NCI-H1105 treated with DMSO at 0.1 percent for 48 hours (cell line): Measurements from ENCODE around the gene PLEKHD1.

Experiments
- DNase-seq: peaks from one replicate; lab custom pipeline; 2025; lab: John Stamatoyannopoulos, UW

The PLEKHD1 gene

DNA sequence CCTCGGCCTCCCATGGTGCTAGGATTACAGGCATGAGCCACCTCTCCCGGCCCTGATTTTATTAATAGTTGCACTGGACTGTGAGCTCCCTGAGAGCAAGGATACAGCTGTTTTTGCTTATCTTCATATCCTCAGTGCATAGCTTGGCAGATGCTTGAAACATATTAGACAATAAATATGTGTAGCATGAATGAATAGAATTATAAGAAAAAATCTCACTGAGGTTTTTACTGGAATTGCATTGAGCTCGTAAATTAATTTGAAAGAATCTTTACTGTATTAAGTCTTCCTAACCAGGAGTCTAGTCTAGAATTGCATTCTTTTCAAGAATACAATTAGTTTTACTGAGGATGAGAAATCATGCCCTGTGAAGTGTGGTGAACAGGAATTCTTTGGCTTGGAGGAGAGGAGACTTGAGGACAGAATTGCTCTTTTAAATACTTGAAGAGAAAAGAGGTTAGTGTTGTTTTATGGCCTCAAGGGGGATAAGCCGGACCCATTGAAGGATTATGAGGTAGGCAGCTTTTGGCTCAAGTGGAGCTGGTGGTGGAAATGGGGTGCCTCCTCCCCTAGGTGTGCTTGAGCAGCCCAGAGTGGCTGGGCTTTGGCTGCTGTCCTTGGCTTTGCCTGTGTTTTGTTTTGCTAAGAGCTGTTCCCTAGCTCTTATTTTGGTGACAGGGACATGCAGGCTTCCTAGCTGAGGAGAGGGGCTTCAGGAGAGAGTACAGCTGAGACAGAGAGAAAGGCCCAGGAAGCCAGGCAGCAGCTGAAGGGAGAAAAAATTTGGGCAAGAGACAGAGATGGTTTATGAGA lies 34.0 kb downstream of the PLEKHD1 start:
- DNase-seq = no peak

DNA sequence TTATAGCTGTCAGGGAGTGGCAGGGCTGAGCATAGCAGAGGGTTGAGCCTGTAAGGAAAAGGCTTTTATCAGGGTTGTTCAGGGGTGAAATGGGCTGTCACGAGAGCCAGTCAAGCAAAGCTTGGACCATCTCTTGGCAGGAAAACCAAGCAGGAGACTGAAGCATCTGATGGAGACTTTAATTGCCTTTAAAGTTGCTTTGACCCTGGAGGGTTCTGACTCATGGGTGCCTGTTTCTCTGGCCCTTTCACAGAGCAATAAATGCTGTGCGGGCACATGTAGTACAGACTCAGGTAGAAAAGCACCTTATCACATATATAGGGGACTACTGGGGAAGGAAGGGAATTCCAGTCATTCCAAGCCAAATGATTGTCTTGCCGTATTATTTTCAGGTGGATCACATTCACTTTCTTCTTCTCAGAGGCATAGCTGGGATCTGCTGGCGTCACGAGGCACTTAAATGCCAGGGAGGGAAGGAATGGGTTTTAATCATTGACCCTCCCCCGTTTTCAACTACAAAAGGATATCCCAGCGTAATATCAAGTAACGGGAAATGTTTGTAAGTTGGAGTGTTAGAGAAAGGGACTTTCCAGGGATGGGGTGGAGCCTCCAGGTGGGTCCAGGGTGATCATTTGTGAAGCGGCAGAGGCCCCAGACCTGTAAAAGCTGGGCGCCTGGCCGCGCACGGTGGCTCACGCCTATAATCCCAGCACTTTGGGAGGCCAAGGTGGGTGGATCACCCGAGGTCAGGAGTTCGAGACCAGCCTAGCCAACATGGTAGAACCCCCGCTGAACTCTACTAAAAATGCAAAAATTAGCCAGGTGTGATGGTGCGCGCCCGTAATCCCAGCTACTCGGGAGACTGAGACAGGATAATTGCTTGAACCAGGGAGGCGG lies 34.9 kb downstream of the PLEKHD1 start:
- no peak for DNase-seq

DNA sequence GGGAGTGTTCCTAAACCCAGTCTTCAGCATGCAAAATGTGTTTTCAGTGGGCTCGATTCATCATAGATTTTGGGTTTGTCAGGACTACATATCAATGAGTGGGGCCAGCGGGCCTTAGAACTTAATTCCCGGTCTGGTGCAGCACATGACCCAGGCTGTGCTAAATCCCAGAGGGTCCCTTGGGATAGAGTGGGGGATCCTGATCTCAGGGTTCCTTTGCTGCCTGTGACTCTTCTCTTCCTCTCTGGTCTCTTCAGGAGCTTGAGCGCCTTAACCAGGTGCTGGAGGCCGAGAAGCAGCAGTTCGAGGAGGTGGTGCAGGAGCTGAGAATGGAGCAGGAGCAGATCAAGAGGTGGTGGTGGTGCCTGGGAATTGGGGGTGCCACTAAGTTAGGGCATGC lies 37.5 kb downstream of the PLEKHD1 start:
- DNase-seq = no peak

DNA sequence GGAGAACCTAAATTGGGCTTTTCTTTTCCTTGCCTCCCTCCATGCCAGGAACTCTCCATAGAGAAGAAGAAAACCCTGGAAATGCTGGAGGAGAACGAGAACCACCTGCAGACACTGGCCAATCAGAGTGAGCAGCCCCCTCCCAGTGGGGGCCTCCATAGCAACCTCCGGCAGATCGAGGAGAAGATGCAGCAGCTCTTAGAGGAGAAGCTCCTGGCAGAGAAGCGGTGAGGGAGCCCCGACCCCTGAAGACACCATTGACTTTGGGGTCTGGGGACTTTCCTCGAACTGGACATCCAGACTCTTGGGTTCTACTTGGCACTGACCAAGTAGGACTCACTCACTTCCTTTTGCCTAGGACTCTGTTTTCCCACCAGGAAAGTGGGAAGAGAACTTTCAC lies 41.4 kb downstream of the PLEKHD1 start:
- no peak for DNase-seq

DNA sequence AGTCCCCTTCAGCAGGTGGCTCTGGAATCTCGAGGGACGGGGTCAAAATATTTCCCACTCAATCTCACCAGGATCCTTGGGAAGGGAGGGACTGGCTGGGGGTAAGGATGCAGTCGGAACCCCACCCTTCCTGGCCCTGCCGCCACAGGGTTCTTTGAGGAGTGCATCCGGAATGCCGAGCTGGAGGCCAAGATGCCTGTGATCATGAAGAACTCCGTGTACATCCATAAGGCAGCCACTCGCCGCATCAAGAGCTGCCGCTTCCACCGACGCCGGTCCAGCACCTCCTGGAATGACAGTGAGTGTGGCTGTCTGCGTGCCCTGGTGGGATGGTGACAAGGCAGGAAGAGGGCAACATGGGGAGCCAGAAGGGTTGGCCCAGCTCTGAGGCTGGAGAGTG lies 43.1 kb downstream of the PLEKHD1 start:
- no peak for DNase-seq

DNA sequence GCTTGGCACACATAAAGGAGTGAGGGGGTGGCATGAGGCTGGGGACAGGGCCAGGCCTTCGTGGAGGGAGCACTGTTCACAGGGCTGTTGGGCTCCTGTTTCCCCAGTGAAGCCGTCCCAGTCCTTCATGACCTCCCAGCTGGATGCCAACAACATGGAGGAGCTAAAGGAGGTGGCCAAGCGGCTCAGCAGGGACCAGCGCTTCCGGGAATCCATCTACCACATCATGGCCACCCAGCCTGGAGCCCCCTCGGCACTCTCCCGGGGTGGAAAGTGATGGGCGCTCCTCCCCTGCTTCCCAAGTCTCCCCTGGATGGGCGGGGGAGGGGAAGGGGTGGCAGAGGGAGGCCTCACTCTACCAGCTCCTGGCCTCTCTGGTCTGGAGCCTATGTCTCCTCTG lies 43.6 kb downstream of the PLEKHD1 start:
- no peak for DNase-seq

DNA sequence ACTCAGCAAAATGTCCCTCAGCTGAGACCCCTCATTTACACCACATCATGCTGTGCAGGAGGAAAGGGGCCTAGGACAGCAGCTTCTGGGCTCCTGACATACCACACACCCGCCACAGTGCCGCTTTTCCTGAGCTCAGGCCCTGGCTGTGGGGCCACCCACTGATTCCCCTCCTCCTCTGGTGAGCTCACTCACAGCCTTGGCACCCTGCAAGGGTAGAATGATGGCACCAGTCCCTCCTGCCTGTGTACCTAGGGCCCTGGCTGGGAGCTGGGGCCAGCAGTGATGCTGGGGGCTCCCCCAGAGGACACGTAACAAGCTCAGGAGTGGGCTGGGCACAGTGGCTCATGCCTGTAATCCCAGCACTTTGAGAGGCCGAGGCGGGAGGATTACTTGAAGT lies 44.4 kb downstream of the PLEKHD1 start:
- DNase-seq = no peak

DNA sequence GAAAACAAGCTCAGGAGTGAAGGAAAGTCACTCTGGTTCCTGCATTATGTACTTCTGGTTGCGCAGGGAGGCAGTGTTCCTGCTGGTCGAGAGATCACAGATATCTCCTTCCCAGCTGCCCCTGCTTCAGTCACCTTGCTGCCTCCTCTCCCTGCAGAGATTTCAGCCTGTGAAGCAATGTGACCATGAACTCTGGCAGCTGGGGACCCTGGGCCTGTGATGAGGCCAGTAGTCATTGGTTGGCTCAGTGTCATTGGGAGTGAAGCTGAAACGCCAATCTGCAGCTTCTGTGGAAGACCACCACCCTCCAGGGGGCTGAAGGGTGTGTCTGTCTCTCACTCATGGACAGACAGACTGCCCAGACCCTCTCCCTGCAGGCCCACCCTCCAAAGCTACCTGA lies 45.0 kb downstream of the PLEKHD1 start:
- DNase-seq = no peak

DNA sequence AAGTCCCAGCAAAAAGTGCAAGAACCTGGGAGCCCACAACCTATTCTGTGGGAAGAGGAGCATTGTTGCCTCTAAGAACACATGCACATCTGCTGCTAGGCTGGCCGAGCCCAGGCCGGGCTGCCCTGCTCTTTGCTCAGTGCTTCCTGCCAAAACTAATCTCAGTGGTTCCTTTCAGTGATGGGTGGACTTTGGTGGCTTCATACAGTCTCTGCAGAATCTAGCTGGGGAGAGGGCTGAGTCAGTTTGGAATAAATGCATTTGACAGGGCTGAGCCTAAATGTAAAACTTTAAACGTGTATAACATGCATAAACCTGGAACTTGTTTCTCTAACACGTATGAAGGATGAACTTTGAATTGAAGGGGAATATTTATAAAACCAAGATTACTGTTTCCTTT lies 45.6 kb downstream of the PLEKHD1 start:
- DNase-seq = no peak

DNA sequence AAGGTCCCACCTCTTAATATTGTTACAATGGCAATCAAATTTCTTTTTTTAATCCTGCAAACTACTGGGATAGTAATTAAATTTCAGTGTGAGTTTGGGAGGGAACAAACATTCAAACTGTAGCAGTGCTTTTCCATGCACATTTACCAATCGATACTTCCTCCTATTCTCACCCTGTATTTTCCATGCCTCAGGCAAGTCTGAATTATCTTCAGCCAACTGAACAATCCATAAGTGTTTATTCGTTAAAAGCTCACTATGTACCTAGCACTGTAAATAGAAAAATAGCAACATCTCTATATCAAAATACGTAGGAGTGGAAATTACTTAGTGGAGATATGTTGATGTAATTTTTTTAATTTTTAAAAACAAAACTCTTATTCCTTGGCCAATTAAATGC lies 46.6 kb downstream of the PLEKHD1 start:
- DNase-seq = no peak

DNA sequence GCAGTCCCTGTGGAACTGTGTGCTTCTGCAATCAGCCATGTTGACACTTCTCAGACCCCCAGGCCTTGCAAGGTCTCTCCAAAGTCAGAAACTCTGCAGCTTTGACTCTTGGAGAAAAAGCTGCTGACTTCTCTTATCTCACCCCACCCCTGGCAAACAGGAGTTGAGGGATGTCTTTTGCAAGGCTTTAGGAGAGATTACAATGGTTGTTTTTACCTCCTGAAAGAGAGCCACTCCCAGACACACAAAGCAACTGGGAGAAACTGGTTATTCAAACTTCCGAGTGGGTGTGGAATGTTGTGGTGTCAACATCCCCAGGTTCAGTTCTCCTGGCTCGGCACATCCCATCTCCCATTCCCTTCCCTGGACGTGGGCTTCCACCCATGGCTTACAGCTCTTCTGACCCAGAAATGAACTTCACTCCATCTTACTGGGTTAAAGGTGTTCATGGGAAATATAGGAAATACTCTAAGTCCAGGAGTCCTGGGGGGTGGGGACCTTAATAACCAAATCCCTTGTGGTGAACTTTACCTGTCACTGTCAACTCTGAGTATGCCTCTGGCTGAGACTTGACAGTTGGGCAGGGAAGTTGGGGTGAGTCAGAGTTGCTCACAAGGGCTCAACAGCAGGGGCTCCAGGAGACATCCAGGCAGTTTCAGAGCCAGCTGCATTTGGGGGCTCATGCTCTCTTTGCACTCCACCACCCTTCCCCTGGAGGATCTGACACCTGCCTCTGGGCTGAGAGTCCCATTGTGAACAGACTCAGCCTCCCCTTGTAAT lies 48.2 kb downstream of the PLEKHD1 start:
- no peak for DNase-seq

DNA sequence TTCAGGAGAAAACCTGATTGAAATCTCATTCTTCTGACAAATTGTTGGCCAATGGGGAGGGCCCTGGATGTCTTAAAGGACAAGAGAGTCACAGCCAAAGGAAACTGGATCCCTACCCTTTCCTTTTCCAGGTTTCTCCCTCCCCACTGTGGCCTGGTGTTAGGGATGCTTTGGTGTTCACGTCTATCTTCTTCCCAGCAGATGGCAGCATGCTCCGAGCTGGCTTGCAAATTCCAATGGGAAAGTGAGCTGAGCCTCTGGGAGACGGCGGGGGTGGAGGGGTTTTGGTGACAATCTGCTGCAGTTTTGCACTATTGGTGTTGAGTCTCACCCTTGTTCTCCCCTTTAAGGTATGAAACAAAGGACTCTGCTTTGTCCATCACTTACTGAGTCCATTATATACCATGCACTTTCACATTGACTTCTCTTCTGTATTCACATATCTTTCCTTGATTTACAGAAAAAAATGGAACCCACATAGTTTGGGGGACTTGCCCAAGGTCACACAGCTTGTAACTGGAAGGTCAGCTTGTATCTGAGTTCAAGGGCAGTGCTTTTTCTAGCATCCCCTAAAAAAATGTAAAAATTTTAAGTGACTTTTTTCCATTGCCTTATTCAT lies 50.8 kb downstream of the PLEKHD1 start:
- DNase-seq = peak; percentile 76

DNA sequence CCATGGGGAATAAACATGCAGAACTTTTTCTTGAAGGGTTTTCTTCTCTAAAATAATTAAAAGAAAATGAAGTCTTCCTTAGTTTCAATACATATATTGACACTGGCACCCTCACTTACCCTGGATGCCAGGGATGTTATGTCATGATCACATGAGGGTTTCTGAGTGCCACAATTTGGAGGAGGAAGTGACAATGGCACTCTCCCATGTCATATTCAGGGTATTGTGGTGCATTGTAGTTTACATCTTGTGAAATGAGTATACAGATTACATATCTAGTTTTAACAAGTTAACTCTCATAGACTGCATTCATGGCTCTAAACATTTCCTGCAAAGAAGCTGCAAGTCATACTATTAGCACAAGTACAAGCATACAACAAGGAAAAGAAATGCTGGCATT lies 52.4 kb downstream of the PLEKHD1 start:
- DNase-seq = no peak

DNA sequence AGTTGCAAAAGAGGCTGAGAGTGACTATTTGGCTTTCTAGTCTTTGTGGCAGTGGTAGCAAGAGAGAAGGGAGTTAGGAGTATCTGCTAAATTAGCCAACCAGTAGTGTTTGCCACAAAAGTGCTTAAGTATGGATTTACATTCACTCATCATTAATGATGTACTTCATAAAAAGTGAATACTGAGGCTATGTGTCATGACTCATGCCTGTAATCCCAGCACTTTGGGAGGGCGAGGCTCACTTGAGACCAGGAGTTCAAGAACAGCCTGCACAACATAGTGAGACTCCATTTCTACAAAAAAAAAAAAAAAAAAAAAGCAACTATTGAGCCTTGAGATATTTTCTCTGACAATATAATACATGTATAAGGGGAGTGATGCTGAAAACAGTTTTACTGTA lies 53.4 kb downstream of the PLEKHD1 start:
- no peak for DNase-seq

DNA sequence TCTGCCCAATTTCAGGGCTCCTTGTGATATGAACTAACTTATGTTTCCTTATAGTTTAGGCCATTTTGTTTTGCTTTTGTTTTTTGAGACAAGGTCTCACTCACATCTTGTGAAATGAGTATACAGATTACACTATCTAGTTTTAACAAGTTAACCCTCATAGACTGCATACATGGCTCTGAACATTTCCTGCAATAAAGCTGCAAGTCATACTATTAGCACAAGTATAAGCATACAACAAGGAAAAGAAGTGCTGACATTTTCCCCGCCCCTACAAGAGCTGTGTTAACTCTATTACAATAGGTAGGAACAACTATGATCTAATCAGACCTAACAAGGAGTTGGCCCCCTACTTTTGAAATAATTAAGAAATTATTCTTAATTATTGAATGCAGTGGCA lies 54.2 kb downstream of the PLEKHD1 start:
- DNase-seq = no peak

DNA sequence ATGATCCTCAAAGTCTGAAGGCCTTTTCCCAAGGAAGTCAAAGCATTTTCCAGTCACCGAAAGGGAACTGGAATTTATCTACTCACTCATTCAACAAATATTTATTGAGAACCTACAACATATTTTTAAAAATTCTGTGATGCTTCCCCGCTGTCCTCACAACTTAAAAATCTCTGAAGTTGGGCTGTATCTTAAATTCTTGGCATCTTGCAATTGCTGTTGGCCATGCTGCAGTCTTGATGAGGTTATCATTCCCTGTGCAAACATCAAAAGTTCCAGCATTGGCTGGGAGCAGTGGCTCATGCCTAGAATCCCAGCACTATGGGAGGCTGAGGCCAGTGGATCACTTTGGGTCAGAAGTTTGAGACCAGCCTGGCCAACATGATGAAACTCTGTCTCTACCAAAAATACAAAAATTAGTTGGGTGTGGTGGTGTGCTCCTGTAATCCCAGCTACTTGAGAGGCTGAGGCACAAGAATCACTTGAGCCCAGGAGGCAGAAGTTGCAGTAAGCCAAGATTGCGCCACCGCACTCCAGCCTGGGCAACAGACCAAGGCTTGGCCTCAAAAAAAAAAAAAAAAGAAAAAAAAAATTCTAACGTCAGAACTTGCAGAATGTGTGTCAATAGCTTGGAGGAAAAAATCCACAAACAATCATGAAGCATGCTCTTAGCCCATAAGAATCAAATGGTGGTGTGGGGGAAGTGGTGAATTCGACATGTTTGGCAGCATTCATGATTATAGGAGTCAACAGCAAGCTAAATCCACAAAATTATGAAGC lies 55.3 kb downstream of the PLEKHD1 start:
- DNase-seq = no peak

DNA sequence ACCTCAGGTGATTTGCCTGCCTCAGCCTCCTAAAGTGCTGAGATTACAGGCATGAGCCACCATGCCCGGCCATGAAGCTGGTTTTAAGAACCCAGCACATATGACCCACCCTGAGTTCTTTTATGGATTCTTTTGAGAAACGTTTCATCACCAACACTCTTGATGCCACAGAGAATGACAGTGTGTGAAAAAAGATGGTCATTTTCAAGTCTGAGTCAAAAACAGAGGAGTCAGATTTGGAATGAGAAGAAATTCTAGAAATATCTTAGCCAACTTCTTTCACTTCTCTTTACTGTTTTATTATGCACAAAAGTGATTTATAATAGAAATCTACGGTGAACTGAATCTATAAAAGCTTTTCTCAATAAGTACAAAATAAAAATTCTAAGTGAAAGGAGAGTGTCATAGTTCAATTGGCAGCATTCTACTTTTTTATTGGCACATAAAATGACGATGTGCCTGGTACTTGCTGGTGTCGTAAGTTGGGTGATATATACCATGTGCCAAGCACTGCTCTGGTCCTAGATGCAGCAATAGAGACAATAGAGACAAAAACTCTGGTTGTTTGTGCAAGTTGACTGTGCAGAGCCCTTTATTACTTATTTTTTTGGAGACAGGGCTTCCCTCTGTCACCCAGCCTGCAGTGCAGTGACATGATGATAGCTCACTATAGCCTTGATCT lies 56.3 kb downstream of the PLEKHD1 start:
- DNase-seq = no peak

DNA sequence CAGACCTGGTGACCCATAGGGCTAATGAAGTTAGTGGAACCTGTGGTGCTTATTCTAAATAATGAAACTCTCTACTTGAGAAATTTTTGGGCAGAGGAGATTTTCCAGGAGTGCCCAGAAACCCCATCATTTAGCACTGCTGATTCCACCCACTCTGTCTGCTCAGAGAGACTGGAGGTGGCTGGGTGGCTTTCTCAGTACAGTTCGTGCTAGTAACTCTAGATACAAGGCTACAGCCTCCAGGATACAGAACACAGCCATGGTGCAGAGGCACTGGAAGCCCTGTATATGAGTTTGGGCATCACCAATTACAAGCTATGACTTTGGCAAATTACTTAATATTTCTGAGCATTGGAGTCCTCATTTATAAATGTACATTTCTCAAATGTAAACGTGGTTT lies 57.8 kb downstream of the PLEKHD1 start:
- no peak for DNase-seq

DNA sequence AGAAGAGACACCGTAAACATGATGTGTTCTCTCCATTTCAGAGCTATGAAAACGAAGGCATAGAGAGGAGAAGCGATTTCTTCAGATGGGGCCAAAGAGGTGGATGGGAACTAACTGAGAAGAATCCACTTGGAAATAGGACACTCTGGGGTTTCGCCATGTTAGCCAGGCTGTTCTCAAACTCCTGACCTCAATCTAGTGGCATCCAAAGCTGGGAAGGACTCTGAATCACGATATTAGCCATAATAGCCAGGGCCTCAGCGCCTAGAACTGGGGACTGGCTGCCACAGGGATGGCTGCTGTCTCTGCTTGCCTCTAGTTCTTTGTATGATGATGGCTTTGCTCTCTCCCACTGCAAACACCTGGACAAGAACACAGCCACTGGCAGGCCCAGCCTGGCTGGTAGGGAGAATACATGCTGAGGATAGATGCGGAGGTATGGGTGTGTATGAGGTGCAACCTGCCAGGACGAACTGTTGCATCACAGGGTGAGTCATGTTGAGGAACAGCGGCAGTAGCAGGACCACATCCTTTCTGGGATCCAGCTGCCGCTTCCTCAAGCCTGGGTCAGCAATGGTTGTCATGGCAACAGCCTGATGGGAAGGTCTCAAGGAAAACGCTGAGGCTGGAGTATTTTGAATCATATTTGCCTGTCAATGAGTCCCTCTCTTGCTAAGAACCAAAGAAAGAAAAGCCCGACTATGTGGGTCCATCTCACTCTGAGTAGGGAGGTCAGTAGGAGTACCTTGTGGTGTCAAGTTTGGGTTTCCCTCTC lies 59.0 kb downstream of the PLEKHD1 start:
- no peak for DNase-seq
